Large intestine (tissue), 3 donors: ENCODE data around the gene DUSP8. TPM values are rescaled to one million over a fixed set of nuclear protein-coding genes. Genes with fewer than 3 reads are reported as not detected.

Experiments used
- DNase-seq, 2 donors: peaks; one replicate each; pipeline versions ENCODE4 v3.0.0 to v3.0.0-alpha.2; 2013
- H3K27ac ChIP-seq: one replicate; pipeline ENCODE4 v1.5.1; 2013; ENCODE audit warnings: low read length
- H3K27me3 ChIP-seq: 2 replicates; pipeline ENCODE4 v1.6.1; 2013; ENCODE audit warnings: low read length; ENCODE audit not compliant: control insufficient read depth, insufficient read depth
- H3K36me3 ChIP-seq: 2 replicates; pipeline ENCODE4 v1.6.1; 2013; ENCODE audit warnings: low read length; ENCODE audit not compliant: control insufficient read depth, insufficient read depth
- H3K4me1 ChIP-seq: one replicate; pipeline ENCODE4 v1.6.1; 2013; ENCODE audit warnings: low read length; ENCODE audit not compliant: control insufficient read depth, insufficient read depth
- H3K4me3 ChIP-seq: one replicate; pipeline ENCODE4 v1.5.1; 2013; ENCODE audit warnings: low read length
- H3K9me3 ChIP-seq: one replicate; pipeline ENCODE4 v1.6.1; 2013; ENCODE audit warnings: mild to moderate bottlenecking, low read depth, low read length, moderate library complexity; ENCODE audit not compliant: control insufficient read depth
- WGBS: methylation state at CpG from one replicate; pipeline ENCODE4 v1.1.5; 2013; ENCODE audit warnings: low lambda C conversion rate; ENCODE audit not compliant: insufficient coverage; 5-methylcytosine and 5-hydroxymethylcytosine counted together
- polyA plus RNA-seq: library from polyadenylated mRNA; unstranded; fragments of 120-200 nt; gene quantifications from one replicate; pipeline ENCODE4 v1.2.1, GENCODE V29; 2013

Gene DUSP8
- polyA plus RNA-seq, 1 donor = 16.9 TPM

- 100% methylated on average over 3 of the region's 8 CpGs for WGBS
Measured at GRCh38 chr11:1522081-1522424, 50.0 kb downstream of the DUSP8 start.

DNA sequence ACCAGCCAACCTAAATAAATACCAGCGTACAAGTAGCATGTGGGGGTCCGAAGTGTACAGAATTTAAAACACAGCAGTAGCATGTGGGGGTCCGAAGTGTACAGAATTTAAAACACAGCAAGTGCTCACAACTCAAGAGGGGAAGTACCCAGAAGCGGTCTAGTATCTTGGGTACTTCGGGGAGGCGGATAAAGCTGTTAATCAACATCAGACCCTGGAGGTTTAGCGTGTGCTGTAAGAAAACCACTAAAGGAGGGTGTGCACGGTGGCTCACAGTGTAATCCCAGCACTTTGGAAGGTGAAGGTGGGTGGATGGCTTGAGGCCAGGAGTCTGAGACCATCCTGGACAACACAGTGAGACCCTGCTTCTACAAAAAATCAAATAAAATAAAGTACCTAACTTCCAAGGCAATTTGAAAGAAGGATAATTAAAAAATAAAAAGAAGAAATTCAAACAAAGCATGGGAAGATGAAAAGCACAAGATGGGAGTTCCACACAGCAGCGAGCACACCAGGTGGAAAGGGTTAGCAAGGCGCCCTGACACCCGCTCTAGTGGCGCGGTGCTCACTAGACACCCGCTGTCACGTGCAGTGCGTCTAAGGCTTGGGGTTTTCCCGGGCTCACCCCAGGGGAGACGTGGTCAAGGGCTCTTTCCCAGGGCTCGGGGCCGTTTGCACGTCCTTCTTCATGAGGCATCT lies 50.5 kb downstream of the DUSP8 start:
- DNase-seq = no peak

More at GRCh38 chr11:1522081-1522424, 50.0 kb downstream of the DUSP8 start:
- H3K36me3 ChIP-seq = no peaks in the 10 kb centered on the region
- H3K27ac ChIP-seq = no peak overlapping the region
- H3K4me3 ChIP-seq = no peak overlapping the region
- H3K9me3 ChIP-seq = no peaks in the 10 kb centered on the region
- peaks cover 10% of the 10 kb centered on the region for H3K4me1 ChIP-seq
- no peaks in the 10 kb centered on the region for H3K27me3 ChIP-seq
- no peak for DNase-seq

GRCh38 chr11:1520663-1521267 lies 51.3 kb downstream of the DUSP8 start:
- H3K4me3 ChIP-seq = no peak overlapping the region
- no peaks in the 10 kb centered on the region for H3K9me3 ChIP-seq
- WGBS = 80% methylated on average over 1 of the region's 19 CpGs
- H3K27ac ChIP-seq = no peak overlapping the region
- H3K4me1 ChIP-seq = peaks cover 11% of the 10 kb centered on the region
- no peaks in the 10 kb centered on the region for H3K36me3 ChIP-seq
- no peaks in the 10 kb centered on the region for H3K27me3 ChIP-seq
- no peak for DNase-seq

More for the DNA sequence above, 50.5 kb downstream of the DUSP8 start:
- Histone ChIP-seq H3K27me3 (no peaks in the 10 kb centered on the region), H3K36me3 (no peaks in the 10 kb centered on the region), H3K4me3 (no peak overlapping the region), H3K9me3 (no peaks in the 10 kb centered on the region), H3K27ac (no peak overlapping the region), H3K4me1 (peaks cover 10% of the 10 kb centered on the region)
- WGBS = no CpG with 5 or more reads among the region's 21 CpGs

DNA sequence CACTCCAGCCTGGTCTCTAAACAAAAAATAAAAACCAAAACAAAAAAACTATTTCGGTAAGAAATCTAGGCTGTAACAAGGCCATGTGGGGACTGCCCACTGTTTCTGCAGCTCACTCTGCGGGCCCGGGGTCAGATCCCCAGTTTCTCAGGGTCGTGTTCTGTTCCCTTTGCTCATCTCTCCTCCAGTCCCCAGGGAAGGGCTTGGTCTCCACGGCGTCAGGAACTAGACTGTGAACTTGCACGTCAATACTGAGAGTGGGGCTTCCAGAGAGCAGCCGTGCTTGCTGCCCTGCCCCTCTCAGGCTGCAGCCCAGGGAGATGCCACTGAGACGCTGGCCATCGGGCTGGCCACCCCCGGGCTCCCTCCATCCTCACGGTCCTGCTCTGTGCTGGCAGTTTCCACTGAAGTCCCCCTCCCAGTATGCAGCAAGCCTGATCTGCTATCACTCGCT lies 51.8 kb downstream of the DUSP8 start:
- Histone ChIP-seq H3K4me3 (no peak overlapping the region), H3K4me1 (peaks cover 15% of the 10 kb centered on the region), H3K27ac (no peak overlapping the region), H3K9me3 (no peaks in the 10 kb centered on the region), H3K36me3 (no peaks in the 10 kb centered on the region), H3K27me3 (no peaks in the 10 kb centered on the region)
- no CpG with 5 or more reads among the region's 13 CpGs for WGBS
- no peak for DNase-seq

- no peaks in the 10 kb centered on the region for H3K9me3 ChIP-seq
- H3K4me3 ChIP-seq = no peak overlapping the region
- H3K4me1 ChIP-seq = peaks cover 17% of the 10 kb centered on the region
- no peaks in the 10 kb centered on the region for H3K27me3 ChIP-seq
- DNase-seq = no peak
- no peak overlapping the region for H3K27ac ChIP-seq
- no peaks in the 10 kb centered on the region for H3K36me3 ChIP-seq
- WGBS = 100% methylated on average over 1 of the region's 17 CpGs
Measured at GRCh38 chr11:1519028-1520010, 52.8 kb downstream of the DUSP8 start.

- Histone ChIP-seq H3K4me3 (no peak overlapping the region), H3K4me1 (peaks cover 11% of the 10 kb centered on the region), H3K27me3 (no peaks in the 10 kb centered on the region), H3K36me3 (no peaks in the 10 kb centered on the region), H3K27ac (no peak overlapping the region), H3K9me3 (no peaks in the 10 kb centered on the region)
- no CpG with 5 or more reads among the region's 23 CpGs for WGBS
- no peak for DNase-seq
Measured at GRCh38 chr11:1518301-1518700, 53.8 kb downstream of the DUSP8 start.

DNA sequence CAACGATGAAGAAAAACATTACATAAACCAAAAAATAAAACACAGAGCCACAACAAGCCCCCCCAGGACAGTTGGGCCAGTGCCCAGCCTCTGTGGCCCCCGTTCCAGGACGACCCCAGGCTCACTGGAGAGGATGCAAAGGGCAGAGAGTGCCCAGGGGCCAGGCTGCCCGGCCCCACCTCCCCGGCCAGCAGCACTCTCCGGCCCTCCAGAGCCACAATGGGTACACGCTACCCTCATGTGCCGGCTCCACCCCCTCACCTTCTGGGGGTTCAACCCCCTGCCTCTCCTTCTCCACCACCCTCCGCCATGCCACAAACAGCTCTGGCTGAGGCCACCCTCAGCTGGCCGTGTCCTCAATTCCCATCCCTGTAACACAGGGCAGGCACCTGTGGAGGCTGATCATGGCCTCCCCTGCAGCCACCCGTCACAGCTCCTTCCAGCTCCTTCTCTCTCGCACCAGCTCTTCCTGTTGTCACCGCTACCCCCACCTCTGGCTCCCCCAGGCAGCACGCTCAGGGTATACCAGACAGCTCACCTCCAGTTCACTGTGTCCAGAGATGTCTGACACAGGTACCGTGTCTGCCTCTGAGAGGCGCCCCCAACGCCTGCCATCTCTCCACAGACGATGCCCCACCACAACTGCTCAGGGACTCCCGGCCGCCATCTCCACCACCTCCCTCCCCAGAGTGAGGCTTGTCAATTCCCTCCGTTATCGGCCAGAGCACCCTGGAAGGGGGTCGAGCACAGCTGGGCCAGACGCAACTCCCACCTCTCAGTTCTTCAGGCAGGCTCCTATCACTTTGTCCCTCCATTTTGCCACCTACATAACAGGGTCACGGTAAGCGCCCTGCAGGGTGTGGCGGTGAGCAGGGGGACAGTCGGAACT lies 54.7 kb downstream of the DUSP8 start:
- Histone ChIP-seq H3K4me3 (no peak overlapping the region), H3K27ac (no peak overlapping the region), H3K27me3 (no peaks in the 10 kb centered on the region), H3K9me3 (no peaks in the 10 kb centered on the region), H3K4me1 (peaks cover 6% of the 10 kb centered on the region), H3K36me3 (no peaks in the 10 kb centered on the region)
- no peak for DNase-seq
- no CpG with 5 or more reads among the region's 28 CpGs for WGBS

DNA sequence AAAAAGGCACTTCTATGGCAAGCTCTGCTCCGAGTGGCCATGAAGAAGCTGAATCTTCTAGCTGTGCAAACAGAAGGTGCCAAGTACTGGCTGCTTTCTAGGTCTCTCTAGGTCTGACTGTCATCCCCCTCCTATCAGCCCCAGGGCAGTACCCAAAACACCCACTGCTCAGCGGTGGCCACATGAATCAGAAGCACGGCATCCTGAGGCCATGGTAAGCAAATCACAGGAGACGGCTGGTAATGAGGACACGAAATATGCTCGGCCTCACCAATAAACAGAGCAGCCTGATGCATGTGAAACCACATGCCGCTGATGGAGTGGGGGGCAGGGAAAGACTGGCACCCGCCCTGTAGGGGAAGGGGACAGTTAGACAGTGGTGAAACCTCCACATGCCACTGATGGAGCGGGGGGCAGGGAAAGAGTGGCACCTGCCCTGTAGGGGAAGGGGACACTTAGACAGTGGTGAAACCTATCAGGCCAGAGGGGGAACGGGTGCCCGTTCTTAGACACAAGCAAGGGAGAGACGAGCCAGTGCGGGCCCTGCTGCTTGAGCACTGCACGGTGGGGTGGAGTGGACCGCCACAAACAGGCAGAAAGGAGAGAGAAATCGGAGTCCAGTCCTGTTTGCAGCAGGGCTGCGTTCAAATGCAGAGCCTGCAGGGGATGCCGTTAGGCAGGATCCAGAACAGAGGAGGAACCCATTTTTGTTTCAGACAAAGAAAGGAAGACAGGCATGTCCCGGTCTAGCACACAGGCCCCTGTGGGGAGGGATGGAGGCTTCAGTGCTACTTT lies 55.6 kb downstream of the DUSP8 start:
- H3K4me1 ChIP-seq = peaks cover 6% of the 10 kb centered on the region
- no peak for DNase-seq
- WGBS = no CpG with 5 or more reads among the region's 19 CpGs
- no peak overlapping the region for H3K27ac ChIP-seq
- no peaks in the 10 kb centered on the region for H3K36me3 ChIP-seq
- no peak overlapping the region for H3K4me3 ChIP-seq
- no peaks in the 10 kb centered on the region for H3K9me3 ChIP-seq
- no peaks in the 10 kb centered on the region for H3K27me3 ChIP-seq
